Thoracic aorta (tissue), 2 donors: ENCODE results near the gene IFT43. TPM values are rescaled to one million over a fixed set of nuclear protein-coding genes. Genes with fewer than 3 reads are reported as not detected.

Source experiments
- ATAC-seq: fragments of 150-250 bp; one replicate; pipeline ENCODE4 v1.8.0; 2017; ENCODE audit warnings: low read depth; ENCODE audit not compliant: insufficient number of reproducible peaks, low FRiP score
- DNase-seq: peaks from one replicate; pipeline ENCODE4 v3.0.0-alpha.2; 2020; ENCODE audit warnings: low spot score
- H3K27ac ChIP-seq, 2 donors: fragments of 200-600 bp; sonication (generic); 1 replicate in 1 of 2; 2 replicates in 1 of 2; pipeline ENCODE4 v1.5.1; 2016; ENCODE audit warnings: mild to moderate bottlenecking in 2 of 2, moderate library complexity in 2 of 2
- H3K27me3 ChIP-seq: fragments of 200-600 bp; sonication (generic); replicated peaks from 2 replicates; pipeline ENCODE4 v1.6.0; 2016; ENCODE audit warnings: mild to moderate bottlenecking; ENCODE audit not compliant: insufficient read depth
- H3K36me3 ChIP-seq: fragments of 200-600 bp; sonication (generic); one replicate; pipeline ENCODE4 v1.5.1; 2016
- H3K4me1 ChIP-seq, 2 donors: fragments of 200-600 bp; sonication (generic); 1 replicate in 1 of 2; 2 replicates in 1 of 2; pipeline versions ENCODE4 v1.5.1 to v1.6.0; 2016; ENCODE audit warnings: low read depth in 2 of 2, mild to moderate bottlenecking in 1 of 2; ENCODE audit not compliant: control insufficient read depth in 1 of 2
- H3K4me3 ChIP-seq: fragments of 200-600 bp; sonication (generic); 2 replicates; pipeline ENCODE4 v1.5.1; 2016; ENCODE audit warnings: mild to moderate bottlenecking
- H3K9me3 ChIP-seq: fragments of 200-600 bp; sonication (generic); 2 replicates; pipeline ENCODE4 v1.5.1; 2016
- total RNA-seq, 2 donors: library from RNA; depleted of rRNA; stranded (reverse); fragments of >200 nt; gene quantifications; one replicate each; pipeline versions ENCODE4 v1.1.0 to v1.2.3, GENCODE V29; 2016
- TF ChIP-seq, protein P1 (sequence below): fragments of 200-600 bp; sonication (generic); IDR thresholded peaks from one replicate; pipeline ENCODE4 v1.5.1; 2019; ENCODE audit warnings: antibody characterized with exemption

The IFT43 gene
- total RNA-seq, 2 donors from 2014 or later: 27.5 to 80.8 TPM

DNA sequence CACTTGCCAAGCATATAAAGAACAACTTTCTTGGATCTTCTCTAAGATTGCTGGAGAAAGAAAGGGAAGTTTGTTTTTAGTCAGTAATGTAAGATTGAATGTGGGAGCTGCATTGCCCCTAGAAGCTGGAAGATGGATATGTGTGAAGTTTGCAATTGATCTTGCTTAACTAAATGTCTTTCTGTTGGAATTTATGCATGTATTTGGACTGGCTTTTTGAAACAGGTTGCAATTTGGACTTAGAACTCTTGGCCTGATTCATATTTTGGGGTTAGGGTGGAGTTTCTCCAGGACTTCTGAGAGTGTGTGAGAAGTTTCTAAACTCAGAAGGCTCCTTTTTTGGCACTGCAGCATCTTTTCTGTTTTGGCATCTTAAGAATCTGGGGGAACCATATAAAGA is 26.4 kb downstream of the IFT43 start:
- TF ChIP-seq, protein P1, sequence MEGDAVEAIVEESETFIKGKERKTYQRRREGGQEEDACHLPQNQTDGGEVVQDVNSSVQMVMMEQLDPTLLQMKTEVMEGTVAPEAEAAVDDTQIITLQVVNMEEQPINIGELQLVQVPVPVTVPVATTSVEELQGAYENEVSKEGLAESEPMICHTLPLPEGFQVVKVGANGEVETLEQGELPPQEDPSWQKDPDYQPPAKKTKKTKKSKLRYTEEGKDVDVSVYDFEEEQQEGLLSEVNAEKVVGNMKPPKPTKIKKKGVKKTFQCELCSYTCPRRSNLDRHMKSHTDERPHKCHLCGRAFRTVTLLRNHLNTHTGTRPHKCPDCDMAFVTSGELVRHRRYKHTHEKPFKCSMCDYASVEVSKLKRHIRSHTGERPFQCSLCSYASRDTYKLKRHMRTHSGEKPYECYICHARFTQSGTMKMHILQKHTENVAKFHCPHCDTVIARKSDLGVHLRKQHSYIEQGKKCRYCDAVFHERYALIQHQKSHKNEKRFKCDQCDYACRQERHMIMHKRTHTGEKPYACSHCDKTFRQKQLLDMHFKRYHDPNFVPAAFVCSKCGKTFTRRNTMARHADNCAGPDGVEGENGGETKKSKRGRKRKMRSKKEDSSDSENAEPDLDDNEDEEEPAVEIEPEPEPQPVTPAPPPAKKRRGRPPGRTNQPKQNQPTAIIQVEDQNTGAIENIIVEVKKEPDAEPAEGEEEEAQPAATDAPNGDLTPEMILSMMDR: no peak
- H3K4me1 ChIP-seq: peaks cover 14 to 20% of the 10 kb centered on the region in 2 donors
- no peaks in the 10 kb centered on the region for H3K9me3 ChIP-seq
- H3K36me3 ChIP-seq: no peaks in the 10 kb centered on the region
- H3K4me3 ChIP-seq: peak overlapping the region; percentile 51
- no peak for ATAC-seq
- peak overlapping the region; percentile 83 to 95 for H3K27ac ChIP-seq
- DNase-seq: no peak
- H3K27me3 ChIP-seq: no peaks in the 10 kb centered on the region

- H3K4me3 ChIP-seq: peak overlapping the region; percentile 51
Measured at GRCh38 chr14:76012354-76012753, 26.8 kb downstream of the IFT43 start.

GRCh38 chr14:76015191-76015590 is 29.6 kb downstream of the IFT43 start:
- Histone ChIP-seq H3K27me3 (no peaks in the 10 kb centered on the region), H3K4me1 (peaks cover 14 to 20% of the 10 kb centered on the region in 2 donors), H3K27ac (no peak overlapping the region), H3K4me3 (no peak overlapping the region), H3K9me3 (no peaks in the 10 kb centered on the region), H3K36me3 (no peaks in the 10 kb centered on the region)
- no peak for ATAC-seq
- TF ChIP-seq, protein P1: no peak
- DNase-seq: no peak

More at GRCh38 chr14:76012354-76012753, 26.8 kb downstream of the IFT43 start:
- Histone ChIP-seq H3K9me3 (no peaks in the 10 kb centered on the region), H3K27ac (peak overlapping the region; percentile 83 to 95), H3K4me1 (peaks cover 14 to 20% of the 10 kb centered on the region in 2 donors), H3K27me3 (no peaks in the 10 kb centered on the region), H3K36me3 (no peaks in the 10 kb centered on the region)
- ATAC-seq (peak; percentile 91), DNase-seq (peak; percentile 47)
- TF ChIP-seq, protein P1: peak; percentile 31

DNA sequence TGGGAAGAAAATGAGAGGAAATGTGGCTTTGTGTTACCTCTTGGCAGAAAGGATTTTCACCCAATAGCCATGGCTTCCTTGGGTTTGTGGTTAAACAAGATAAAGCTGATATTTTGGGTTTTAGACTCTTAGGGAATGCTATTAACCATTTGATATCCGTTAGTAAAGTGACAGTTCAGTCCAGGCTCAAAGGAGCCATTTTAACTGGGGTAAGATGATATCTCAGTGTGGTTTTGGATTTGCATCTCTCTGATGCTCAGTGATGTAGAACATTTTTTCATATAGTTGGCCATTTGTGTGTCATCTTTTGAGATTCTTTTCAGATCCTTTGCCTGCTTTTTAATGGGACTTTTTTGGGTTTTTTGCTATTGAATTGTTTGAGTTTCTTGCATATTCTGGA is 30.1 kb downstream of the IFT43 start:
- Histone ChIP-seq H3K4me1 (peaks cover 14 to 20% of the 10 kb centered on the region in 2 donors), H3K27ac (no peak overlapping the region), H3K4me3 (no peak overlapping the region), H3K27me3 (no peaks in the 10 kb centered on the region), H3K9me3 (no peaks in the 10 kb centered on the region), H3K36me3 (no peaks in the 10 kb centered on the region)
- TF ChIP-seq, protein P1: no peak
- DNase-seq: no peak
- ATAC-seq: no peak

DNA sequence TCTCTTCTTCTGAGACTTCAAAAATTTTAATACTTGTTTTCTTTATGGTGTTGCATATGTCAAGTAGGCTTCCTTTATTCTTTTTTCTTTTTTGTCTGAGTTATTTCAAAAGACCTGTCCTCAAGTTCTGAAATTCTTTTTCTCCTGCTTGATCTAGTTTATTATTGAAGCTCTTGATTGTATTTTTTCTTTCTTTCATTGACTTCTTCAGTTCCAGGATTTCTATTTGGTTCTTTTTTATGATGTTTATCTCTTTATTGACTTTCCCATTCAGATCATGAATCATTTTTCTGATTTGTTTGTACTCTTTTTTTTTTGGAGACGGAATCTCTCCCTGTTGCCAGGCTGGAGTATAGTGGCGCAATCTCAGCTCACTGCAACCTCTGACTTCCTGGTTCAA is 34.1 kb downstream of the IFT43 start:
- Histone ChIP-seq H3K4me1 (no peaks in the 10 kb centered on the region), H3K27me3 (no peaks in the 10 kb centered on the region), H3K9me3 (no peaks in the 10 kb centered on the region), H3K27ac (no peak overlapping the region), H3K4me3 (no peak overlapping the region), H3K36me3 (peaks cover 5% of the 10 kb centered on the region)
- no peak for ATAC-seq
- TF ChIP-seq, protein P1: no peak
- DNase-seq: no peak
